Hematopoietic multipotent progenitor cell treated with erythropoietin and hydrocortisone succinate and interleukin-3 and kit ligand, for 17 days (in vitro differentiated cells): ENCODE data around the gene LTB4R2.

Source experiments
- DNase-seq: peaks from one replicate; pipeline ENCODE4 v3.0.0-alpha.2; 2015; ENCODE audit warnings: low spot score

LTB4R2 gene

GRCh38 chr14:24299255-24300191, 10.4 kb upstream of the LTB4R2 start, which contains the start of the genes DHRS1 and NOP9:
TSS of gene DHRS1 (minus strand) at chr14:24299780. CDS start at chr14:24299106, 674 bp downstream.
TSS of gene NOP9 (plus strand) at chr14:24299850. CDS start at chr14:24299955, 105 bp downstream.
- DNase-seq: peak; percentile 96

- DNase-seq: no peak
Observed at GRCh38 chr14:24300326-24300980, 9.5 kb upstream of the LTB4R2 start.

GRCh38 chr14:24304019-24304387, 5.9 kb upstream of the LTB4R2 start:
- no peak for DNase-seq

DNA sequence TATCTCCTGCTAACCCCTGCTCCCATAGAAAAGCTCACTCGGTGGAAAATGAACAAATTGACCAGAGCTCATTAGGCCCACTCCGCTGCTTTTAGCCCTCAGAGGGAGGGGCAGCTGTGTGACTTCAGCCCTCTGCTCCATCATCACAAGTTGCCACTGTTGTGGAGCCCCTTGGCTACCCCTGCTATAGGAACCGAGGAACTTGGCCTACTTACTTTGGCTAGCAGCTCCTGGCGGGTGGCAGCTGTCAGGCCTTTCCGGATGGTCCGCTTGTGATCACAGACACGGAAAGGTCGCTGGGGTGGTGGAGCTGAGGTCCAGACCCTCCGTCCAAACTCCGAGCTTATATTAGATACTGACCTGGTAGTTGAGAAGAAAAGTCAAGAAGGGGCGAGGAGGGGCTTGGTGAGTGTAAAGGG, 2.8 kb upstream of the LTB4R2 start:
- no peak for DNase-seq

DNA sequence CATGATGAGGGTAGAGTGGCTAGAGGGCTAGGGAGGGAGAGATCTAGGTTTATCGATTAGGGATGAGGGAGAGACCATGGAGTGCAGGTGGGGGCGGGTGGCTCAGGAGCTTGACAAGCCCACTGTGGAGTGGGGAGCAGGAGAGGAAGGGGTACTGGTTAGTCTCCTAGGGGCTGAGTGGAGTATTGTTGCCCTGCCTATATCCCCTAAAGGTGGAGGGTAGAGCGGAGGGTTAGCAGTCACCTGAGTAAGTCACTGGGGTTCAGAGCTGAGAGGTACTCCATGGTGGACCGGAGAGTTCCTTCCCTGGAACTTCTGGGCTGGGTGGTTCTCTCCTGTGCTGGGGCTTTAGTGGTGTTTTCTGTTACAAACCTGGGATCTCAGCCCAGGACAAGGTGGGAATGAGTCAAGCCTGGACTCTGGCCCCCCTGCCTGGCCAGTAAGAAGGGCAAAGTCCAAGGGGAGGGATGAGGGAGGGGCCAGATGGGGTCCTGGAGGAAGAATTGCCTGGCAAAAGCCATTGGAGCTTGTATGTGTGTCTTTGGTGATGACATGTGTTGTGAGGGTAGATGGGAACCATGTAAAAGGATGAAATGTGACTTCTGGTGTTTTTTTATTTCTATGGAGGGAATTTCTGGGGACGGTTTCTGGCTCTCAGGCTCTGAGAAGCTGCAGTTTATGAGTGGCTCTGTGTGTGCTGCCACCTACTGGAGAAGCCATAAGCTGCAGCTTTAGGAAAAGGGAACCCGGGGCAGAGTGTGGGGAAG, 2.2 kb upstream of the LTB4R2 start, which contains the start of gene CIDEB:
Gene CIDEB, minus strand, starts transcription at position 403 of the 767 bp plus-strand sequence. Its CDS starts 119 bp downstream, at position 284.
- DNase-seq: peak; percentile 82

DNA sequence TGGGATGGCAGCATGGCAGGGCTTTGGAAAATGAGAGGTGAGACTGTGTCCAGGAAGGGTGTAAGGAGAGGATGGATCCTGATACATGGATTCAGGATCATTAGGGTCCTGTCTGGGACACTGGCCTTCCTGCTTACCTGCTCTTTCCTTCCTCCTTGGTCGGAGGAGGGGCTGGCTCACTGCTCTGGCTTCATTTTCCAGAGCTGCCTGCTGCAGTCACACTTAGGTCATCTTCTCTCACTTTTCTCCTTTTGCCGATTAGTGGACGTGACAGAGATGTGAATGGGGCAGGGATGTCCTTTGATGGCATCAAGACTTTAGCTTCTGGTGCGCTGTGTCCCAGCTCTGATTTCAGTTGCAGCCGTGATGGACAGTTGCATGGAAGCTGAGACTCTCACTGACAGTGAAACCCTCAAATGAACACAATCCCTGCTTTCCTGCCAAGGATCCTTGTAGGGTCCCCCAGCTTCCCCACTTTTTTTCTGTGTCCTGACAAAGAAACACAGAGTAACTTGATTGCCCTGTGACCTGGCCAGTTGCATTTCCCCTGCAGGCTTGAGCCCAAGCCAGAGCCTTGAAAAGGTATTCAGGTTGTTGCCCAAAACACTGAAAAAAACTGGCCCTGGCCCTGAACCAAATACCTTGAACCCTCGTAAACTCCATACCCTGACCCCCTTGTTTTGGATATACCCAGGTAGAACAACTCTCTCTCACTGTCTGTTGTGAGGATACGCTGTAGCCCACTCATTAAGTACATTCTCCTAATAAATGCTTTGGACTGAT, 1.4 kb upstream of the LTB4R2 start:
- no peak for DNase-seq

DNA sequence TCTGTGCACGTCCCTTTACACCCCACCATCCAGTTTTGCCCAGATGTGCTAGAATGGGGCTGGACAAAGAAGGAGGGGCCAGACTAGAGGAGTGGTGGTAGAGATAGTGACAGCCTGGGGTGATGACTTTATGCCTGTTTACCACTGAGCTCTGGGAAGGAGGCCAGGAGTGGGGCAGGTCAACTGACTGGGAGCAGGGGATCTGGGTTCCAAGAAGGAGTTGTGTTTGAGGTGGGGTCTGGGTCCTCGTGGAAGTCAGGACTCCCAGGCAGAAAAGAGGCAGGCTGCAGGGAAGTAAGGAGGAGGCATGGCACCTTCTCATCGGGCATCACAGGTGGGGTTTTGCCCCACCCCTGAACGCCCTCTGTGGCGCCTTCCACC, 315 bp downstream of the LTB4R2 start:
- DNase-seq: peak; percentile 79

- DNase-seq: peak; percentile 80
Observed at GRCh38 chr14:24310646-24311604, 985 bp downstream of the LTB4R2 start, which contains the start of gene LTB4R. TSS of gene LTB4R (plus strand) at chr14:24311502. CDS start at chr14:24315652, 4,150 bp downstream.

- no peak for DNase-seq
Observed at GRCh38 chr14:24311837-24312615, 2.1 kb downstream of the LTB4R2 start.

- DNase-seq: no peak
Observed at GRCh38 chr14:24312736-24313507, 3.0 kb downstream of the LTB4R2 start.

- DNase-seq: no peak
Observed at GRCh38 chr14:24313913-24314312, 4.0 kb downstream of the LTB4R2 start.

DNA sequence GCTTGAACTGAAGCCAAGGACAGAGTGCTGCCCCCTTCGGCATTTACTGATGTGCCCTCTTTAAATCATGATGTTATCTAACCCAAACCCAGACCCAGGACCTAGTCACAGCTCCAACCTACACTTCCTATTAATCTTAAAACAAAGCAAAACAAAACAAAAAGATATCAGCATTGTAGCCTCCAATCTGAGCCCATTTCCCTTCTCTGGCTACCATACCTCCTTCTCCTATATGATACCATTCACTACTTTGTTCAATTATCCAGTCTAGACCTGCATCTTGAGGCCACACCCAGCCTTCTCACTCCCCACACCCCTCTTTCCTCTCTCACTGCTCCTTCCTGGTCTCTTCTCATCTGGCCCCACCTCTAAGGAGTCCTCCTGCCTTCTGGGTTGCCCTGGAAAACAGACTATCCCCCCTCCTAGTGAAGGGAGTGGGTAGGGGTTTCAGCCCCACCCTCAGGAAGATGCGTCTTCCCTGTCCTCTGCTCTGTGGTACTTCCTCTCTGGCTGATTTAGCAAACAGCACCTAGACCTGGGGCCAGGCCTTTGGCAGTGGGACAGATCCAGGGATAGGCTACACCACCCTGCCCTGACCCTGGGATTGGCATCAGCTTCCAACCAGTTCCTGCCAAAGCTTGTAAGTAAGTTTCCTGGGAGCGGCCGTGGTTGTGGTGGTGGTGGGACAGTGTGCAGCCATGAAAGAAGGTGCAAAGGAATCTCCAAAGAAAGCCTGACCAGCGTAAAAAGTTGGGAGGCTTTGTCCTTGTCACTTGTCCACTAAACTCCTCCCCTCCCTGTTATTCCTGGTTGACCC, 4.6 kb downstream of the LTB4R2 start:
- DNase-seq: no peak

- no peak for DNase-seq
Observed at GRCh38 chr14:24315243-24315806, 5.4 kb downstream of the LTB4R2 start.

DNA sequence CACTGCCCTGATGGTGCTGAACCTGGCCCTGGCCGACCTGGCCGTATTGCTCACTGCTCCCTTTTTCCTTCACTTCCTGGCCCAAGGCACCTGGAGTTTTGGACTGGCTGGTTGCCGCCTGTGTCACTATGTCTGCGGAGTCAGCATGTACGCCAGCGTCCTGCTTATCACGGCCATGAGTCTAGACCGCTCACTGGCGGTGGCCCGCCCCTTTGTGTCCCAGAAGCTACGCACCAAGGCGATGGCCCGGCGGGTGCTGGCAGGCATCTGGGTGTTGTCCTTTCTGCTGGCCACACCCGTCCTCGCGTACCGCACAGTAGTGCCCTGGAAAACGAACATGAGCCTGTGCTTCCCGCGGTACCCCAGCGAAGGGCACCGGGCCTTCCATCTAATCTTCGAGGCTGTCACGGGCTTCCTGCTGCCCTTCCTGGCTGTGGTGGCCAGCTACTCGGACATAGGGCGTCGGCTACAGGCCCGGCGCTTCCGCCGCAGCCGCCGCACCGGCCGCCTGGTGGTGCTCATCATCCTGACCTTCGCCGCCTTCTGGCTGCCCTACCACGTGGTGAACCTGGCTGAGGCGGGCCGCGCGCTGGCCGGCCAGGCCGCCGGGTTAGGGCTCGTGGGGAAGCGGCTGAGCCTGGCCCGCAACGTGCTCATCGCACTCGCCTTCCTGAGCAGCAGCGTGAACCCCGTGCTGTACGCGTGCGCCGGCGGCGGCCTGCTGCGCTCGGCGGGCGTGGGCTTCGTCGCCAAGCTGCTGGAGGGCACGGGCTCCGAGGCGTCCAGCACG, 6.1 kb downstream of the LTB4R2 start:
- no peak for DNase-seq

GRCh38 chr14:24316597-24316950, 6.6 kb downstream of the LTB4R2 start:
- DNase-seq: no peak

DNA sequence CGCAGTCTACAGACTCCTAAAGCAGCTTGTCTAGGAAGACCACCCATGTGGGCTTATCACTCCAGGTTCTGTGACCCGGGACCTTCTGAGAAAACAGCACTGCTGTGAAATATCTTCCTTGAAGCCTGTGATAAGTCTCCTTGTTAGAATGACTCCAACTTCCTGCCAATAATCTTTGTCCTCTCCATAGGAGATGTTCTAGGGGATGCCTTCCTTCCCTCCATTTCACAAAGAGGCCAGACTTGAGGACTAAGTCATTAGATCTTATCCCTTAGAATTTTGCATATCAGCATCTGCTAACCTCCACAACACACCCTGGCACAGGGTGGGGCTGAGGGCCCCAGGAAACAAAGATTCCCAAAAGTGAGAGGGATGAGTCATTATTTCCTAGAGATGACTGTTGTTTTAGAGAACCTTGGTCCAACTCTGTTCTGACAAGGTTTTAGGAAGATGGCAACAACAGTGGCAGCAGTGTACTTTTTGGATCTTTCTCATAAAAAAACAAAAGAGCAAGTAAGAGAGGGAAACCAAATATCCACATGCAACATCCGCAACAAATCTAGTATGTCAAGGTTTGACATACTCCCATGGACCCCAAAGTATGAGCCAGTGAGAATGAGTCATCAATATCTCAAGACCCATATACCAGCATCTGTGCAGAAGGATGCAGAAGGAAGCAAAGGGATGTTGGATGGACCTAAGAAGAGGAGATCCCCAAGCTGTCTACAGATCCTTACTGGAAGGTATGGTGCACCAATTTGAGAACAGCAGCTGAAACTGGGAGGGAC, 7.4 kb downstream of the LTB4R2 start:
- DNase-seq: no peak
